Esophagus squamous epithelium (tissue), 4 donors: ENCODE data around the gene FAM20C.

ENCODE experiments used
- CTCF ChIP-seq, 6 experiments: fragments of 450-650 bp in 4 of 6; fragments of 200-600 bp in 2 of 6; sonication (generic) in 2 of 6; IDR thresholded peaks; one replicate each; pipeline ENCODE4 v1.5.1; 2016 to 2019; ENCODE audit warnings: antibody characterized with exemption in 6 of 6, mild to moderate bottlenecking in 4 of 6, moderate library complexity in 4 of 6
- POLR2A ChIP-seq, 4 donors: fragments of 450-650 bp; IDR thresholded peaks; one replicate each; pipeline ENCODE4 v1.6.1; 2017; ENCODE audit warnings: antibody characterized with exemption in 4 of 4, mild to moderate bottlenecking in 4 of 4, moderate library complexity in 3 of 4

- TF ChIP-seq CTCF (IDR thresholded peaks at IDR 0.05) (no peak), POLR2A (IDR thresholded peaks at IDR 0.05) (no peak)
Measured at GRCh38 chr7:179948-180694, 12.2 kb upstream of the FAM20C start.
